NCI-H146 treated with DMSO at 0.1 percent for 48 hours (cell line): ENCODE data around the gene CTTN.
A peak's percentile ranks its signal among the peaks of the same experiment; 100 is the strongest.

ENCODE experiments used
- DNase-seq: peaks from one replicate; lab custom pipeline; 2025; ENCODE audit not compliant: unreplicated experiment; lab: John Stamatoyannopoulos, UW

The CTTN gene

GRCh38 chr11:70397983-70398833 is at the start of gene CTTN:
Gene CTTN, plus strand, starts transcription at chr11:70398529. Its CDS starts 8,769 bp downstream, at chr11:70407298.
- DNase-seq: peak; percentile 64

- DNase-seq: no peak
These were observed 49.7 kb upstream of the CTTN start for GRCh38 chr11:70348608-70349007.

GRCh38 chr11:70351646-70352045 is 46.7 kb upstream of the CTTN start:
- DNase-seq: no peak

- DNase-seq: no peak
These were observed 46.2 kb upstream of the CTTN start for GRCh38 chr11:70352100-70352499.

GRCh38 chr11:70352601-70353000 is 45.7 kb upstream of the CTTN start:
- DNase-seq: no peak

- DNase-seq: no peak
These were observed 45.0 kb upstream of the CTTN start for GRCh38 chr11:70353329-70353728.

GRCh38 chr11:70353900-70354568 is 44.3 kb upstream of the CTTN start:
- no peak for DNase-seq

GRCh38 chr11:70354629-70355028 is 43.7 kb upstream of the CTTN start:
- DNase-seq: no peak

- no peak for DNase-seq
These were observed 39.6 kb upstream of the CTTN start for GRCh38 chr11:70358753-70359152.

- no peak for DNase-seq
These were observed 38.7 kb upstream of the CTTN start for GRCh38 chr11:70359451-70360205.

GRCh38 chr11:70360211-70360610 is 38.1 kb upstream of the CTTN start:
- no peak for DNase-seq

GRCh38 chr11:70364178-70364577 is 34.2 kb upstream of the CTTN start:
- DNase-seq: no peak

GRCh38 chr11:70364745-70365543 is 33.4 kb upstream of the CTTN start:
- DNase-seq: no peak

- no peak for DNase-seq
These were observed 32.8 kb upstream of the CTTN start for GRCh38 chr11:70365544-70365927.

GRCh38 chr11:70367071-70367470 is 31.3 kb upstream of the CTTN start:
- peak; percentile 8 for DNase-seq

- no peak for DNase-seq
These were observed 29.4 kb upstream of the CTTN start for GRCh38 chr11:70368961-70369360.

- DNase-seq: no peak
These were observed 27.1 kb upstream of the CTTN start for GRCh38 chr11:70371241-70371640.

- DNase-seq: no peak
These were observed 26.3 kb upstream of the CTTN start for GRCh38 chr11:70372076-70372475.

GRCh38 chr11:70376621-70377020 is 21.7 kb upstream of the CTTN start:
- DNase-seq: no peak

GRCh38 chr11:70377645-70378044 is 20.7 kb upstream of the CTTN start:
- no peak for DNase-seq
